ENCODE data around the gene CCNE1.

DNA sequence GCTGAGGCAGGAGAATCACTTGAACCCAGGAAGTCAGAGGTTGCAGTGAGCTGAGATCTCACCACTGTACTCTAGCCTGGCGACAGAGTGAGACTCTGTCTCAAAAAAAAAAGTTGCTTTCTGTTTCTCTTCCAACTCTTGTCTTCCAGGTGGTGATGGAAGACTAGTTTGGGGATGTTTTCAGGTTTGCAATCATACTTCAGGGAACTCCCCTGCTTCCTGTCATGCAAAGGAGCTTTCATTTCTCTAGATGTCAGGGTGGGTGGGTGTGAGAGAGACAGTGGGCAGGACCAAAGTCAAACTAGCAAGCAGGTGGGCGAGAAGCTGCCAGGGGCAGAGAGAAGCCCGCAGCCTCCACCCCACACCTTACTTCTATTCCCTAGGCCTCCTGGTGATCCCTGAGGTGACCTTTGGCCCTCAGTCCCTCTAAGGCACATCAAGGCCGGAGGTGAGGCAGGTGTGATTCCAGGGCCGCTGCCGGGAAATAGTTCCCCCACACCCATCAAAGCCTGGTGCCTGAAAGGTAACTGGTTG is 25.7 kb downstream of the CCNE1 start:
- TF ChIP-seq, protein P1, sequence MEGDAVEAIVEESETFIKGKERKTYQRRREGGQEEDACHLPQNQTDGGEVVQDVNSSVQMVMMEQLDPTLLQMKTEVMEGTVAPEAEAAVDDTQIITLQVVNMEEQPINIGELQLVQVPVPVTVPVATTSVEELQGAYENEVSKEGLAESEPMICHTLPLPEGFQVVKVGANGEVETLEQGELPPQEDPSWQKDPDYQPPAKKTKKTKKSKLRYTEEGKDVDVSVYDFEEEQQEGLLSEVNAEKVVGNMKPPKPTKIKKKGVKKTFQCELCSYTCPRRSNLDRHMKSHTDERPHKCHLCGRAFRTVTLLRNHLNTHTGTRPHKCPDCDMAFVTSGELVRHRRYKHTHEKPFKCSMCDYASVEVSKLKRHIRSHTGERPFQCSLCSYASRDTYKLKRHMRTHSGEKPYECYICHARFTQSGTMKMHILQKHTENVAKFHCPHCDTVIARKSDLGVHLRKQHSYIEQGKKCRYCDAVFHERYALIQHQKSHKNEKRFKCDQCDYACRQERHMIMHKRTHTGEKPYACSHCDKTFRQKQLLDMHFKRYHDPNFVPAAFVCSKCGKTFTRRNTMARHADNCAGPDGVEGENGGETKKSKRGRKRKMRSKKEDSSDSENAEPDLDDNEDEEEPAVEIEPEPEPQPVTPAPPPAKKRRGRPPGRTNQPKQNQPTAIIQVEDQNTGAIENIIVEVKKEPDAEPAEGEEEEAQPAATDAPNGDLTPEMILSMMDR (IDR thresholded peaks at IDR 0.05): no peak
- TF ChIP-seq, protein P2, sequence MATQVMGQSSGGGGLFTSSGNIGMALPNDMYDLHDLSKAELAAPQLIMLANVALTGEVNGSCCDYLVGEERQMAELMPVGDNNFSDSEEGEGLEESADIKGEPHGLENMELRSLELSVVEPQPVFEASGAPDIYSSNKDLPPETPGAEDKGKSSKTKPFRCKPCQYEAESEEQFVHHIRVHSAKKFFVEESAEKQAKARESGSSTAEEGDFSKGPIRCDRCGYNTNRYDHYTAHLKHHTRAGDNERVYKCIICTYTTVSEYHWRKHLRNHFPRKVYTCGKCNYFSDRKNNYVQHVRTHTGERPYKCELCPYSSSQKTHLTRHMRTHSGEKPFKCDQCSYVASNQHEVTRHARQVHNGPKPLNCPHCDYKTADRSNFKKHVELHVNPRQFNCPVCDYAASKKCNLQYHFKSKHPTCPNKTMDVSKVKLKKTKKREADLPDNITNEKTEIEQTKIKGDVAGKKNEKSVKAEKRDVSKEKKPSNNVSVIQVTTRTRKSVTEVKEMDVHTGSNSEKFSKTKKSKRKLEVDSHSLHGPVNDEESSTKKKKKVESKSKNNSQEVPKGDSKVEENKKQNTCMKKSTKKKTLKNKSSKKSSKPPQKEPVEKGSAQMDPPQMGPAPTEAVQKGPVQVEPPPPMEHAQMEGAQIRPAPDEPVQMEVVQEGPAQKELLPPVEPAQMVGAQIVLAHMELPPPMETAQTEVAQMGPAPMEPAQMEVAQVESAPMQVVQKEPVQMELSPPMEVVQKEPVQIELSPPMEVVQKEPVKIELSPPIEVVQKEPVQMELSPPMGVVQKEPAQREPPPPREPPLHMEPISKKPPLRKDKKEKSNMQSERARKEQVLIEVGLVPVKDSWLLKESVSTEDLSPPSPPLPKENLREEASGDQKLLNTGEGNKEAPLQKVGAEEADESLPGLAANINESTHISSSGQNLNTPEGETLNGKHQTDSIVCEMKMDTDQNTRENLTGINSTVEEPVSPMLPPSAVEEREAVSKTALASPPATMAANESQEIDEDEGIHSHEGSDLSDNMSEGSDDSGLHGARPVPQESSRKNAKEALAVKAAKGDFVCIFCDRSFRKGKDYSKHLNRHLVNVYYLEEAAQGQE (IDR thresholded peaks at IDR 0.05; ENCODE audit: low read depth, low read length): no peak
- TF ChIP-seq RFX5 (IDR thresholded peaks at IDR 0.05; ENCODE audit: low read length) (no peak), ELF1 (IDR thresholded peaks at IDR 0.05) (no peak), FOSL2 (IDR thresholded peaks at IDR 0.05; ENCODE audit: borderline replicate concordance, low read depth) (no peak), POLR2AphosphoS5 (IDR thresholded peaks at IDR 0.05; ENCODE audit: low read depth, low read length) (no peak), EP300 (IDR thresholded peaks at IDR 0.05; ENCODE audit: borderline replicate concordance in 1 of 2, low read depth in 1 of 2, low read length in 1 of 2) (no peak), RAD21 (IDR thresholded peaks at IDR 0.05; ENCODE audit: low read length) (no peak), PBX3 (IDR thresholded peaks at IDR 0.05) (no peak)
